ENCODE measurements around the gene ANKRD17. TPM values are rescaled to one million over a fixed set of nuclear protein-coding genes. Genes with fewer than 3 reads are reported as not detected.
A peak's percentile ranks its signal among the peaks of the same experiment; 100 is the strongest.

The ANKRD17 gene
- polyA plus RNA-seq, 4 donors: 60.0 to 74.9 (median 68.7) TPM

GRCh38 chr4:73131281-73131680 is 127.3 kb downstream of the ANKRD17 start:
- no peak for DNase-seq (ENCODE audit: low read depth in 4 of 4, low spot score in 3 of 4)

GRCh38 chr4:73129319-73129718 is 129.3 kb downstream of the ANKRD17 start:
- no peak for DNase-seq (ENCODE audit: low read depth in 4 of 4, low spot score in 3 of 4)

- no peak for DNase-seq (ENCODE audit: low read depth in 4 of 4, low spot score in 3 of 4)
Observed at GRCh38 chr4:73127839-73128453, 130.7 kb downstream of the ANKRD17 start.

GRCh38 chr4:73109493-73109892 is 149.1 kb downstream of the ANKRD17 start:
- no peak for DNase-seq (ENCODE audit: low read depth in 4 of 4, low spot score in 3 of 4)

- DNase-seq (ENCODE audit: low read depth in 4 of 4, low spot score in 3 of 4): no peak
Observed at GRCh38 chr4:73104695-73105094, 153.9 kb downstream of the ANKRD17 start.

GRCh38 chr4:73103799-73104503 is 154.6 kb downstream of the ANKRD17 start:
- DNase-seq (ENCODE audit: low read depth in 4 of 4, low spot score in 3 of 4): no peak

- no peak for DNase-seq (ENCODE audit: low read depth in 4 of 4, low spot score in 3 of 4)
Observed at GRCh38 chr4:73099143-73099542, 159.5 kb downstream of the ANKRD17 start.

- no peak for DNase-seq (ENCODE audit: low read depth in 4 of 4, low spot score in 3 of 4)
Observed at GRCh38 chr4:73098713-73099112, 159.9 kb downstream of the ANKRD17 start.

- peak; percentile 5 to 22 (median 11) for DNase-seq (ENCODE audit: low read depth in 4 of 4, low spot score in 3 of 4)
Observed at GRCh38 chr4:73098016-73098415, 160.6 kb downstream of the ANKRD17 start.

- no peak for DNase-seq (ENCODE audit: low read depth in 4 of 4, low spot score in 3 of 4)
Observed at GRCh38 chr4:73092868-73093267, 165.7 kb downstream of the ANKRD17 start.

GRCh38 chr4:73090738-73091137 is 167.9 kb downstream of the ANKRD17 start:
- no peak for DNase-seq (ENCODE audit: low read depth in 4 of 4, low spot score in 3 of 4)

GRCh38 chr4:73087871-73088270 is 170.7 kb downstream of the ANKRD17 start:
- DNase-seq (ENCODE audit: low read depth in 4 of 4, low spot score in 3 of 4): no peak

GRCh38 chr4:73086095-73086868 is 172.3 kb downstream of the ANKRD17 start:
- DNase-seq (ENCODE audit: low read depth in 4 of 4, low spot score in 3 of 4): no peak

GRCh38 chr4:73080789-73081188 is 177.8 kb downstream of the ANKRD17 start:
- DNase-seq (ENCODE audit: low read depth in 4 of 4, low spot score in 3 of 4): no peak

- DNase-seq (ENCODE audit: low read depth in 4 of 4, low spot score in 3 of 4): no peak
Observed at GRCh38 chr4:73075832-73076231, 182.8 kb downstream of the ANKRD17 start.

GRCh38 chr4:73070074-73070390 is 188.6 kb downstream of the ANKRD17 start:
- DNase-seq (ENCODE audit: low read depth in 4 of 4, low spot score in 3 of 4): no peak

- DNase-seq (ENCODE audit: low read depth in 4 of 4, low spot score in 3 of 4): peak; percentile 96 to 100 (median 98)
Observed at GRCh38 chr4:73069338-73070073, 189.1 kb downstream of the ANKRD17 start, which contains the start of gene COX18. TSS of gene COX18 (minus strand) at chr4:73069716. CDS start at chr4:73069649, 67 bp downstream.

GRCh38 chr4:73068491-73069337 is 189.9 kb downstream of the ANKRD17 start:
- peak; percentile 36 to 59 (median 48) for DNase-seq (ENCODE audit: low read depth in 4 of 4, low spot score in 3 of 4)

GRCh38 chr4:73067971-73068394 is 190.6 kb downstream of the ANKRD17 start:
- peak in 1 of 4 donors; percentile 10 for DNase-seq (ENCODE audit: low read depth in 4 of 4, low spot score in 3 of 4)

- no peak for DNase-seq (ENCODE audit: low read depth in 4 of 4, low spot score in 3 of 4)
Observed at GRCh38 chr4:73066928-73067327, 191.7 kb downstream of the ANKRD17 start.
